HCT116 (cell line): ENCODE measurements around the gene CYB5R2. TPM values are rescaled to one million over a fixed set of nuclear protein-coding genes. Genes with fewer than 3 reads are reported as not detected.

Experiments used
- ATAC-seq: fragments of 200-7000 bp; cut with Tn5 transposase; 2 replicates; pipeline ENCODE4 v1.9.1; 2020; ENCODE audit warnings: mild to moderate bottlenecking, moderate library complexity
- BruUV-seq: library from RNA; stranded (reverse); fragments of 400-500 nt; replicated peaks from 2 replicates; lab custom pipeline; 2021; lab: Mats Ljungman, UMichigan
- CTCF ChIA-PET: fragments of 300-600 bp; sonication (Branson Sonifier 250); formaldehyde crosslinking; loops from one replicate; lab custom pipeline; 2021; ENCODE audit warnings: antibody characterized with exemption; lab: Charles Lee
- POLR2A ChIA-PET: fragments of 300-600, 350-600 bp; sonication (Branson Sonifier 250); formaldehyde crosslinking; loops from one replicate; lab custom pipeline; 2021; ENCODE audit warnings: antibody characterized with exemption; lab: Charles Lee
- RAD21 ChIA-PET, 2 experiments: fragments of 300-600 bp; sonication (Branson Sonifier 250); formaldehyde crosslinking; loops; one replicate each; lab custom pipeline; 2023; ENCODE audit warnings: low total read pairs in 2 of 2; ENCODE audit not compliant: uncharacterized antibody in 2 of 2, unreplicated experiment in 2 of 2, low non-redundant PET in 1 of 2; lab: Charles Lee
- DNase-seq: peaks from one replicate; pipeline ENCODE4 v3.0.0-alpha.2; 2010; ENCODE audit warnings: low read depth, low spot score
- H2AFZ ChIP-seq: fragments of 200-600 bp; shearing (Covaris generic), sonication (generic); 2 replicates; pipeline ENCODE4 v1.6.1; 2017; ENCODE audit warnings: low read depth, mixed run types, mixed read lengths, antibody characterized with exemption, low read length; ENCODE audit not compliant: poor library complexity, severe bottlenecking
- H3K27ac ChIP-seq: 2 replicates; pipeline ENCODE4 v1.5.1; 2012; ENCODE audit warnings: low read depth, low read length
- H3K27me3 ChIP-seq: fragments of 200-600 bp; sonication (generic); 2 replicates; pipeline ENCODE4 v1.6.1; 2016; ENCODE audit warnings: mixed run types, low read length, mixed read lengths; ENCODE audit not compliant: insufficient read depth
- H3K36me3 ChIP-seq, 2 experiments: fragments of 200-500 bp in 1 of 2; fragments of 200-600 bp in 1 of 2; sonication (Bioruptor generic) in 1 of 2; sonication (generic) in 1 of 2; 2 replicates each; pipeline versions ENCODE4 v1.5.1 to v1.6.1; 2014 to 2016; ENCODE audit warnings: low read length in 2 of 2, inconsistent platforms in 1 of 2, mixed read lengths in 1 of 2, mixed run types in 1 of 2; ENCODE audit not compliant: insufficient read depth in 2 of 2, control insufficient read depth in 1 of 2
- H3K4me1 ChIP-seq, 2 experiments: fragments of 200-600 bp in 1 of 2; sonication (generic) in 1 of 2; 2 replicates each; pipeline versions ENCODE4 v1.5.1 to v1.6.1; 2012 to 2017; ENCODE audit warnings: low read length in 2 of 2, inconsistent platforms in 1 of 2, mild to moderate bottlenecking in 1 of 2, mixed read lengths in 1 of 2, mixed run types in 1 of 2, moderate library complexity in 1 of 2; ENCODE audit not compliant: insufficient read depth in 2 of 2, control insufficient read depth in 1 of 2
- H3K4me2 ChIP-seq: fragments of 200-600 bp; sonication (generic); 2 replicates; pipeline ENCODE4 v1.6.1; 2017; ENCODE audit warnings: mixed run types, low read length, mixed read lengths
- H3K4me3 ChIP-seq, 2 experiments: fragments of 200-600 bp in 1 of 2; sonication (generic) in 1 of 2; replicated peaks in 1 of 2; 2 replicates each; pipeline ENCODE4 v1.5.1; 2011 to 2016; ENCODE audit warnings: low read length in 2 of 2, control low read depth in 1 of 2, low read depth in 1 of 2, mild to moderate bottlenecking in 1 of 2, mixed read lengths in 1 of 2, mixed run types in 1 of 2
- H3K79me2 ChIP-seq: fragments of 200-600 bp; sonication (generic); 2 replicates; pipeline ENCODE4 v1.6.1; 2017; ENCODE audit warnings: mild to moderate bottlenecking, mixed run types, low read length, moderate library complexity, mixed read lengths; ENCODE audit not compliant: insufficient read depth
- H3K9ac ChIP-seq: fragments of 200-600 bp; sonication (generic); 2 replicates; pipeline ENCODE4 v1.6.1; 2016; ENCODE audit warnings: low read length, mixed read lengths
- H3K9me2 ChIP-seq: fragments of 200-600 bp; sonication (generic), shearing (Covaris generic); 2 replicates; pipeline ENCODE4 v1.6.1; 2017; ENCODE audit warnings: mixed run types, mild to moderate bottlenecking, moderate library complexity; ENCODE audit not compliant: insufficient read depth
- H3K9me3 ChIP-seq, 2 experiments: fragments of 200-500 bp in 1 of 2; fragments of 200-600 bp in 1 of 2; sonication (Bioruptor generic) in 1 of 2; sonication (generic) in 1 of 2; 2 replicates each; pipeline ENCODE4 v1.6.1; 2014 to 2017; ENCODE audit warnings: low read length in 2 of 2, mixed read lengths in 2 of 2, inconsistent platforms in 1 of 2, low read depth in 1 of 2, mild to moderate bottlenecking in 1 of 2, mixed run types in 1 of 2, moderate library complexity in 1 of 2; ENCODE audit not compliant: control insufficient read depth in 1 of 2, insufficient read depth in 1 of 2
- H4K20me1 ChIP-seq: fragments of 200-600 bp; sonication (generic), shearing (Covaris generic); 2 replicates; pipeline ENCODE4 v1.6.1; 2017; ENCODE audit warnings: mixed run types, mild to moderate bottlenecking, moderate library complexity; ENCODE audit not compliant: insufficient read depth
- CBX3 ChIP-seq: IDR thresholded peaks from 2 replicates; pipeline ENCODE4 v1.6.1; 2012; ENCODE audit warnings: low read depth
- CTCF ChIP-seq, 3 experiments: fragments of 200-600 bp in 1 of 3; sonication (generic) in 1 of 3; IDR thresholded peaks in 2 of 3; conservative IDR thresholded peaks in 1 of 3; 2 replicates each; pipeline ENCODE4 v1.5.1; 2012 to 2017; ENCODE audit warnings: low read depth in 2 of 3, low read length in 2 of 3, antibody characterized with exemption in 1 of 3, borderline replicate concordance in 1 of 3, control low read depth in 1 of 3, mild to moderate bottlenecking in 1 of 3, mixed read lengths in 1 of 3, mixed run types in 1 of 3, moderate library complexity in 1 of 3; ENCODE audit not compliant: insufficient read depth in 1 of 3
- FOSL1 ChIP-seq: IDR thresholded peaks from 2 replicates; pipeline ENCODE4 v1.6.1; 2012; ENCODE audit warnings: low read depth
- RAD21 ChIP-seq: IDR thresholded peaks from 2 replicates; pipeline ENCODE4 v1.6.1; 2012; ENCODE audit warnings: low read depth, mild to moderate bottlenecking
- SP1 ChIP-seq: IDR thresholded peaks from 2 replicates; pipeline ENCODE4 v1.6.1; 2012; ENCODE audit warnings: low read depth
- ZBTB33 ChIP-seq: IDR thresholded peaks from 2 replicates; pipeline ENCODE4 v1.6.1; 2011; ENCODE audit warnings: mild to moderate bottlenecking, low read length, moderate library complexity; ENCODE audit not compliant: insufficient replicate concordance; ENCODE audit errors: extremely low read depth
- intact Hi-C: fragments of 100-400 bp; cut with micrococcal nuclease; formaldehyde crosslinking; loops from 2 replicates; pipeline ENCODE4 v1.10.0; 2022
- total RNA-seq: library from RNA; stranded (reverse); gene quantifications from one replicate; pipeline ENCODE4 v1.2.1, GENCODE V29; 2021; ENCODE audit not compliant: unreplicated experiment

CYB5R2 gene
- total RNA-seq, 1 experiment from 2014 or later: 14.4 TPM

- CTCF ChIA-PET: interaction anchor here (0.9 to 2.8 kb wide), 9 partner anchors 7 to 568 kb away, joined by 3 to 26 read pairs (median 4); partner anchors contain the start of gene CYB5R2
- Histone ChIP-seq H2AFZ (no peak overlapping the region), H3K4me3 (no peak overlapping the region), H3K27me3 (no peaks in the 10 kb centered on the region), H3K4me2 (no peak overlapping the region), H4K20me1 (no peaks in the 10 kb centered on the region), H3K4me1 (peaks cover 2 to 4% of the 10 kb centered on the region in 2 experiments; a peak in 2 of 4 replicates), H3K9ac (no peak overlapping the region), H3K9me2 (no peaks in the 10 kb centered on the region), H3K9me3 (no peaks in the 10 kb centered on the region), H3K36me3 (no peaks in the 10 kb centered on the region), H3K79me2 (no peaks in the 10 kb centered on the region), H3K27ac (no peak overlapping the region)
- intact Hi-C loops: loop anchor here (5.0 kb wide), 4 partner anchors 154 to 569 kb away; partner anchors contain the start of gene PPFIBP2
- DNase-seq (no peak), ATAC-seq (no peak)
- RAD21 ChIA-PET: interaction anchor here (1.2 to 1.8 kb wide), 4 partner anchors 92 to 154 kb away, joined by 3 to 8 read pairs (median 7); no protein-coding TSS in a partner anchor
- TF ChIP-seq CBX3 (no peak), RAD21 (no peak), FOSL1 (no peak), CTCF (IDR thresholded peaks at IDR 0.05 in 2 of 3, conservative IDR thresholded peaks at IDR 0.05 in 1 of 3; ENCODE audit: borderline replicate concordance in 1 of 3, insufficient read depth in 1 of 3, low read depth in 2 of 3, low read length in 2 of 3) (no peak), ZBTB33 (no peak), SP1 (no peak)
- BruUV-seq: no TSS peak
- POLR2A ChIA-PET: no interaction called here
These were observed 6.9 kb downstream of the CYB5R2 start for GRCh38 chr11:7666292-7666866.
